Epidermal melanocyte (primary cell): Measurements from ENCODE around the gene PGLYRP2.

Experiments used
- DNase-seq: peaks from one replicate; pipeline ENCODE4 v3.0.0; 2011; ENCODE audit warnings: low spot score; ENCODE audit not compliant: insufficient read length

The PGLYRP2 gene

DNA sequence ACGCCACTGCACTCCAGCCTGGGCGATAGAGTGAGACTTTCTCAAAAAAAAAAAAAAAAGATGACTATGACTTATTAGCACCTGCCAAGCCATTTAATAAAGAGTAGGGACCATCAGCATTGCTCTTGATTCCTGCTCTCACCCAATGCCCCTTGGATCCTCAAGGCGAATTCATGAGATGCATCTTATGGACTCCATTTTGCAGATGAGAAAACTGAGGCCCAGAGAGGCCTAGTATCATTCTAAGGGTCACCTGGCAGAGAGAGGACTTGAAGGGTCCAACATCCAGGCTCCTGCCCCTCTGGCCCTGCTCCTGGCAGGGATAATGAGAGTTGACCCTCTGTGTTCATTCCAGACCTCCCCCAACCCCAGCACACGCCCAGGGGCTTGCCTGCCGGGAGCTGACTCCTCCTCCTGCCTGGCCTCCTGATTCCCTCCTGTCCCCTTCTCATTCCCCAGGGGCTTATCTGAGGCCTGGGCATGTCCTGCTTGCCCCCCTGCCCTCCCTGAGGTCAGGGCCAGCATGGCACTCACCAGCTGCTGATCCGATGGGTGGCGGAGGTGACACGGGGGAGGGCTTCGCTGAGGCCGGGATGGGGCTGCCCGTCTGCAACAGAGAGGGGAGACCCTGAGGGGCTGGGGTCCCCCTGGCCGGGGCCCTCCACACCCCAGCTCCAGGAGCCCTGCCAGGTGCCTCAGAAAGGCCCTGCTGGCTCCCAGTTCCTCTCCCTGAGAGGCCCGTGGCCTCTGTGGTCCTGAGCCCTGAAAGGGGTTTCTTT lies 37.0 kb downstream of the PGLYRP2 start:
- no peak for DNase-seq

GRCh38 chr19:15441317-15441716 lies 38.0 kb downstream of the PGLYRP2 start:
- no peak for DNase-seq

- no peak for DNase-seq
Observed at GRCh38 chr19:15439821-15440641, 39.3 kb downstream of the PGLYRP2 start.

DNA sequence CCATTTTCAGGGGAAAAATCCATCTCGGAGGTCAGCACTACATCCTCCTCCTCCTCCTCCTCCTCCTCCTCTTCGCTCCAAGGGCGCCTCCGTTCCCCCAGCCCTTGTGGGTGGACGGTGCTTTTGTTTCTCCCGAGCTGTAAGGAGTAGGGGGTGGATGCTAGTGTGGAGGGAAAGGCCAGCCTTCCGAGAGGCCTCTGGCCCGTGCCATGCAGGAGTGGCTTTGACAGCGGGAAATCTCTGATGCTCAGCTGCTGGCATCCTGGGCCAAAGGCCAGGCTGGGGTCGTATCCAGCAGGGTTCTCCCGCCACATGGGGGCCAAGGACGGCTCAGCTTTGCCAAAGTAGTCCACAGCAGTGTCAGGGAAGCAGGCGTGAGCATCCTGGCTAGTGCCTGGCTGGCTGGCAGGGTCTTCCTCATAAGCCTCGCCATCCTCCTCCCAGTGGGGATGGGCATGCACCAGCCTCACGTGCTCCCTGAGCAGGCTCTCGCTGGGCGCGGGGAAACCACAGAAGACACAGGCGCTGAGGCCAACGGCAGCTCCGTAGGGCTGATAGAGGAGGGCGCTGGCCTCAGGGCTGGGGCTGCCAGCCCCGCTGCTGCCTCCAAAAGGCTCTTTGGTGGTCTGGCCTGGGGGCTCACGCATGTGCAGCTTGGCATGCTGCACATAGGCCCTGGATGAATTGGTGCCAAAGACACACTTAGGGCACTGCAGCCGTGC lies 40.1 kb downstream of the PGLYRP2 start:
- DNase-seq: no peak

GRCh38 chr19:15438577-15438976 lies 40.7 kb downstream of the PGLYRP2 start:
- DNase-seq: no peak

GRCh38 chr19:15438124-15438496 lies 41.2 kb downstream of the PGLYRP2 start:
- no peak for DNase-seq

GRCh38 chr19:15437355-15438123 lies 41.8 kb downstream of the PGLYRP2 start:
- DNase-seq: peak; percentile 69

DNA sequence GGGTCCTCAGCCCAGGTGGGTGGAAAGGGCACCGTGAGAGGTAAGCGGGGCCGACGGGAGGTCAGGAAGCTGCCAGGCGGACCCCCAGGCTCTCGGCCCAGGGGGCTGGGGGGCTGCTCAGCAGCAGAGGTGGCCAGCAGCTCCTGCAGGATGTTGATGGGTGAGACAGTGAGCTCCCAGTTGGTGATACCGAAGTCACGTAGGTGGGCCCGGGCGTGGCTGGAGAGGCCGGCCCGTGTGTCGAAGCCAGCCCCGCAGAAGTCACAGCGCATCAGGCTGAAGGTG lies 42.5 kb downstream of the PGLYRP2 start:
- DNase-seq: no peak

DNA sequence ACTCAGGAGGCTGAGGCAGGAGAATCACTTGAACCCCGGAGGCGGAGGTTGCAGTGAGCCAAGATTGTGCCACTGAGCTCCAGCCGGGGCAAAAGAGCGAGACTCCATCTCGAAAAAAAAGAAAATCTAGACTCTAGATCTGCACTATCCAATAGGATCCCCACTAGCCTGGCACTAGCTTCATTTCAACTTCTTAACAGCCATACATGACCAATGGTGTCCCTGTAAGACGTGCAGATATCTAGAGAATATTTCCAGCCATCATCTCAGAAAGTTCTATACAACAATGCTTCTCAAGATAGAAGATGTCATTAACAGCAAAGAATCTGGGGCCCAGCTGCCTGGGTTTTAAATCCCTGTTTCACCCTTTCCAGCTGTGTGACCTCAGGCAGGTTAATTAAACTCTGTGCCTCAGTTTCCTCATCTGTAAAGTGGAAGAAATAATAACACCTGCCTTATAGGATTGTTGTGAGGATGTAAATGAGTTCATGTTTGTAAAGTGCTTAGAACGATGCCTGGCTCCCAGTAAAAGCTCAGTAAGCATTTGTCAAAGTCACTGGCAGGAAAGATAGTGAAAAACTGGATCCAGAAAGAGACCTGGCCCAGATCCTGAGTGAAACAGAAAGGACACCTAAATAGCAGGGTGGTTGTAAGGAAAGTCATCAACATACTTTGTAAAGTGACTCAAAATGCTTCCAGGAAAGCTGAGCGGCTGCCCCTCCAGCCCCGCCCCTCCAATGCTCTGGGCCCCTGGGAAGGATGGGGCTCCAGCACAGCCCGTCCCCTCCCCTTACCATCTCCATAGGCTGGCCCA lies 43.1 kb downstream of the PGLYRP2 start:
- DNase-seq: no peak

DNA sequence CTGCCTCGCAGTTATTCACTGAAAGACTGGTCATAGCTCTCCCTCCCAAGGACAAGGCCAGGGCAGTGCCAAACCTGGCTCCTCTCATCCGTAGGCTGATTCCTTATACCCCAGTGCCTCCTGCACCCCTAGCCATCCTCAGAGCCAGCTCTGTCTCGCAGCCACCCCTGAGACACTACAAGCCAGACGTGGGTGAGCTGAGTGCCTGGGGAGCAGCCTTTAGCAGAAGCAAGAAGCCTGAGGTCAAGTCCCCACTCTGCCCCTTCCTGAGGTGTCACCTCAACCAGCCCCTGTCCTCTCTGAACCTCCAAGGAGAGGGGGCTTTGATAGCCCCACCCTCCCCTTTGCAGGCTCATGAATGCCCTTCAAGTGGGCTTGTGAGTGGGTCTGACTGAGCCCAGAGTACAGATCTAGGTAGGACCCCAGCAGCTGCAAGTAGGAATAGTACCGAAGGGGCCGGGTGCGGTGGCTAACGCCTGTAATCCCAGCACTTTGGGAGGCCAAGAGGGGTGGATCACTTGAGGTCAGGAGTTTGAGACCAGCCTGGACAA lies 45.7 kb downstream of the PGLYRP2 start:
- no peak for DNase-seq

GRCh38 chr19:15432629-15433518 lies 46.4 kb downstream of the PGLYRP2 start:
- DNase-seq: peak; percentile 99

DNA sequence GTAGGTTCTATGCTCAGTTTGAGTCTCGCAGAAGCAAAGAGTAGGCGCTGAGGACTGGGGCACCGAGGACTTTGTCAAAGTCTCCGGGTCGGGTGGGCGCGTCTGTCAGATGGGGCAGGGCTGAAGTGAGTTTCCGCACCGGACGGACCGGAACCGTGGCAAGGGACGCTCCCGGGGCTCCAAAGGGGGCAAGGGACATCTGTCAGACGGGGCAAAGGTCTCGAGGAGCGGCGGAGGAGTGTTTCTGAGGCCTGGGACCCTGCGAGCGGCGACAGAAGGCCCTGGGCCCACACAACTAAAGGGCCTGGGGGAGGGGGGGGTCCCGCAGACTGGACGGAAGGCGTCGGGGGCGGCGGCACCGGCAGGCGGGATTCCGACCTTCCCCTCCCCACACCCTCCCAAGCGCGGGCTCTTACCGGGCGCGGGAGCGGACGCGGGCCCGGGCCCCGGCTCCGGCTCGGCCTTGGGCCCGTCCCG lies 47.2 kb downstream of the PGLYRP2 start:
- DNase-seq: no peak

GRCh38 chr19:15431396-15432017 lies 47.8 kb downstream of the PGLYRP2 start:
- no peak for DNase-seq

DNA sequence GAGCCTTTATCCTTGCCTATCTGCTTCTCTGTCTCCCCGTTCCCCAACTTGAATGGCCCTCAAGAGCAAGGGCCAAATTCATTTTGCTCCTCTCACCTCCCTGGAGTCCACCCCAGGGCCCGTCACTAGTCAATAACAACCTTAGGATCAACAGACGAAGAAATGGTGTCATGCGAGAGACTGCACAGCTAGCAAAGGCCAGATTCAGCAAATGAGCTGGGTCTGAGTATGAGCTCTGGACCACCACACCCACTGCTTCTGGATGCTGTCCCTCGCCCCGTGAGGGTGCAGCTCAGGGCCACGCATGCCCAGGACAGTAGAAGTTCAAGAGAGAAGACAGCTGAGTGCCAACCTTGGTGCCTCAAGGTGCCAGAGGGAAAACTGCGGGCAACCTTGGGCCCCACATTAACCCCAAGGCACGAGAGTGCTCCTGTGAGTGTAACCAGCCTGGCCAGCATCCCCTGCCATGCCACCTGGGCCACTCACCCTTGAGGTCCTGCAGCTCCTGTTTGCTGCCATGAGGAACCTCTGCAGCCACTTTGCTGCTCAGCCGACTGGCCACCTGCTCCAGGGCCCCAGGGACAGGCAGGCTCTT lies 48.7 kb downstream of the PGLYRP2 start:
- DNase-seq: no peak

GRCh38 chr19:15429825-15430467 lies 49.4 kb downstream of the PGLYRP2 start:
- no peak for DNase-seq

DNA sequence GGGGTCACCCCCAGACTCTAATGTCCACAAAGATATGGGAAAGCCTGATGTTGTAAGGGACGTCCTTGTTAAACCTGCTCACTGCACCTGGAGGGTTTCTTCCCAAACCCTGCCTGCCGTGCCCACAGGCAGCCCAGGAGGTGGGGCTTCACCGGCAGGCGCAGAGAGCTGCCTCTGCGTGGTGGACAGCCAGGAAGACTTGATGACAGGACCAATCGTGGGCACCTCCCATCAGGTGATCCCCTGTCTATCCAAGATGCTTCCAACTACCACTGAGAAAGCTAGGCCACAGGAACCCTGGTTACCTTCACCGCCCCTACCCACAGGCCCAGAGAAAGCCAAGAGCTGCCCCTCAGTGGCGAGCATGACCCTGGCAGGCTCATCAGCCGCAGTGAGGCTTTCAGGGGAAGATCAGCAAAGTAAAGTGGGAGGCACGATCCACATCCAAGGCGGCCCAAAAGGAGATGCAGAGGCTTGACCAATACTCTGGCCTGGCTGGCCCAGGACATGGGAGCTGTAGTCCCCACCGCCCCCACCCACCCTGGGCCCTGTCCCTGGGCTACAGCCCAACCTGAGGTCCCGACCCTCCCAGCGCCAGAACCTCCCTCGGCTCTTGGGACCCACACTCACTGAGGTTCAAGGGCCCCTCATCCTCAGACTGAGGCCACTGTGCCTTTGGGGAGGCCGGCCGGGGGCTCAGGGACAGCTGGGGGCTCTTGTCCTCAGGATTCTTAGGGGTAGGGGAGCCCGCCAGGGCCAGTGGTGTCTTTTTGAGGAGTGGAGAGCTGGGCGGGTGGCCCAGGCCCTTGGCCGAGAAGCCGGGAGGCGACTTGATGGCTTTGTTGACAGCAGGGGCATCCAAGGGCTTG lies 50.1 kb downstream of the PGLYRP2 start:
- DNase-seq: peak; percentile 14

GRCh38 chr19:15427991-15428471 lies 51.3 kb downstream of the PGLYRP2 start:
- no peak for DNase-seq
